Measurements from ENCODE around the gene HPCAL1.

Gene HPCAL1

DNA sequence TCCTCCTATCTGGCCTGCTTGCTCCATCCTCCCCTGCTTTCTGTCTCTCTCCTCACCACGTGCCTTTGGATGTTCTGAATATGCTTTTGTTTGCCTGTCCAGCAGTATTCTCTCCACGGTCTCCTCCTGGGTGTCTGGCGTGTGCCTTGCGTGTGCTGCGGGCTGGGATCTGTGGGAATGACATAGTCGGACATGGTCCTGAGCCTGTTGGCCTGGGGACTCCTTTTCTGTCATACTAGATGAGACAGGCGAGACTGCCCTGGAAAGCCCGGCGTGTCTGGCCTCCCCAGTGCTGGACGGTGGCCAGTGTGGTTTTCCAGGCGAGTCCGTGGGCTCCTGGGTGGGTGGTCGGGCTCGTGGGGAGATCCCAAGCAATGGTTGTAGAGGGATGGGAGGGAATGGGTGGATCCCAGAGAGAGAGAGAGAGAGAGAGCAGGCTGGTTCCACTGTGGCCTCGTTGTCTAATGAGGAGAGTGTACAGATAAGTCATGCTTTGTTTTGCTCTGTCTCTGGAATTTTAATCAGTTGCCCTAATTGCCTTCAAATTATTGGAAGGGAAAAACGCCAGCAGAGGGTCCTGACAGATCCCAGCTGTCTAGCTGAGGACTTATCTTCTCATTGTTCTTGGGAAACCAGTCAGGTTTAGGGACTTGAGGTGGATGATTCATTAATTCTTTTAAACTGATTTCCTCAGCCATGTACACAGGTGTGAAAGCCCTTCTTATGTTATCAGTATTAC is 58.3 kb downstream of the HPCAL1 start:
- TF ChIP-seq YY1 (IDR thresholded peaks at IDR 0.05; ENCODE audit: low read depth): no peak
- no peak for TF ChIP-seq FOXM1 (IDR thresholded peaks at IDR 0.05; ENCODE audit: borderline replicate concordance, low read depth)
- no peak for TF ChIP-seq ZBTB7A (IDR thresholded peaks at IDR 0.05; ENCODE audit: low read depth)
- TF ChIP-seq, protein P1, sequence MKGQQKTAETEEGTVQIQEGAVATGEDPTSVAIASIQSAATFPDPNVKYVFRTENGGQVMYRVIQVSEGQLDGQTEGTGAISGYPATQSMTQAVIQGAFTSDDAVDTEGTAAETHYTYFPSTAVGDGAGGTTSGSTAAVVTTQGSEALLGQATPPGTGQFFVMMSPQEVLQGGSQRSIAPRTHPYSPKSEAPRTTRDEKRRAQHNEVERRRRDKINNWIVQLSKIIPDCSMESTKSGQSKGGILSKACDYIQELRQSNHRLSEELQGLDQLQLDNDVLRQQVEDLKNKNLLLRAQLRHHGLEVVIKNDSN (IDR thresholded peaks at IDR 0.05): no peak
- no peak for TF ChIP-seq EGR1 (IDR thresholded peaks at IDR 0.05)
- TF ChIP-seq, protein P2, sequence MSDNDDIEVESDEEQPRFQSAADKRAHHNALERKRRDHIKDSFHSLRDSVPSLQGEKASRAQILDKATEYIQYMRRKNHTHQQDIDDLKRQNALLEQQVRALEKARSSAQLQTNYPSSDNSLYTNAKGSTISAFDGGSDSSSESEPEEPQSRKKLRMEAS (IDR thresholded peaks at IDR 0.05): no peak

DNA sequence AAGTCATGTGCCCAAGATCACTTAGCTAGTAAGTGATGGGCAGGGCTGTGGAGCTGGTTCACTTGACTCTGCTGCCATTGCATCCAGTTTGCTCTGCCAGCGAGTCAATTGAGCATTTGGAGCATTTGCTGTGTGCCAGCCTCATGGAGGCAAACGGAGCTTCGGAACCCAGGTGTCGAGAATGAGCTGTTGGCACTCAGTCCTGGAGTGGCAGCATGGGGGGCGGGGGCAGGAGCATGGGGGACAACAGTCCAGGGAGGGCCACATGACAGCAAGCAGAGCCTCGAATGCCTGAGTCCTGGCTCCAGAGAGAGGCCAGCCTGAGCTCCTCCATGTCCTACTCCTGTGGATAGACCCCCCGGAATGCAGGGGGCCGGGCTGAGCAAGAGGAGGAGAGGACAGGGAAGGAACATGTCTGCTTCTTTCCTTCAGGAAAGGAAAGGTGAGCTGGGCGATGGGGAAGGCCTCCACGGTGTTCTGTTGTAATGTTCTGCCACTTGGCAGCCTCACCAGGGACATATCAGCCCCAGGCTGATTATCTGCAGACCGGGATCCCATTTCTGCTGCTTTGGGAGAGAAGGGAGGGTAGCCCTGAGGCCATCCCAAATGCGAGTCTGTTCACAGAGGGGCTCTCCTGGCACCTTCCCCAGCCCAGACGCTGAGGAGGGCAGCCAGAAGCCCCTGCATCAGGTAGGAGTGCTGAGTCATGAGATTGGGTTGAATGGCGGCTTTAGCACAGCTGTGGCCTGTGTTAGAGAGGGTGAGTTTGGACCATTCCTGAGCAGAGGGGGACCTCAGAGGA is 59.6 kb downstream of the HPCAL1 start:
- TF ChIP-seq RAD21 (IDR thresholded peaks at IDR 0.05; ENCODE audit: low read depth) (no peak), EP300 (IDR thresholded peaks at IDR 0.05; ENCODE audit: borderline replicate concordance) (no peak), ZBTB7A (IDR thresholded peaks at IDR 0.05; ENCODE audit: low read depth) (no peak), TAF1 (IDR thresholded peaks at IDR 0.05; ENCODE audit: low read depth) (no peak), EGR1 (IDR thresholded peaks at IDR 0.05) (no peak)

DNA sequence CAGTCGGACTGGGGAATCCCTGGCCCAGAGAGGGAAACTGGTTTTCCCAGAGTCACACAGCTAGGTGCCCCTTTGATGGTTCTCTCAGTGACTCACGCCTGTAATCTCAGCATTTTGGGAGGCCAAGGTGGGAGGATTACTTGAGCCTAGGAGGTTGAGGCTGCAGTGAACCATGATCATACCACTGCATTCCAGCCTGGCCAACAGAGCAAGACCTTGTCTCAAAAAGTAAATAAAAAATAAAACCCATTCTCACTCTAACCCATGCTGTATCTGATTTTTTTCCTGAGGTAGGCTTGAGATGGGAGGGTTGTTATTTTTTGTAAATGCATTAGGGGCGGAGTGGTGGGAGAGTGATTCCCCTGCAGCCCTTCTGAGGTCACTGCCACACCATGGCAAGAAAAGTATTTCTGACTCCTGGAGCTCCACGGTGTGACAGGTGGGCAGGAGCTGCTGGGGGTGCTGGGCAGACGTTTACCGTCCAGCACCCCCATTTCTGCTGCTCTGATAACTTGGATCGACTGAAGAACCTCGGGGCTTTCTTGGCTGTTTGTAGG is 60.3 kb downstream of the HPCAL1 start:
- no peak for TF ChIP-seq CREB1 (IDR thresholded peaks at IDR 0.05; ENCODE audit: low read depth)
- no peak for TF ChIP-seq YY1 (IDR thresholded peaks at IDR 0.05; ENCODE audit: low read depth)
- TF ChIP-seq, protein P3, sequence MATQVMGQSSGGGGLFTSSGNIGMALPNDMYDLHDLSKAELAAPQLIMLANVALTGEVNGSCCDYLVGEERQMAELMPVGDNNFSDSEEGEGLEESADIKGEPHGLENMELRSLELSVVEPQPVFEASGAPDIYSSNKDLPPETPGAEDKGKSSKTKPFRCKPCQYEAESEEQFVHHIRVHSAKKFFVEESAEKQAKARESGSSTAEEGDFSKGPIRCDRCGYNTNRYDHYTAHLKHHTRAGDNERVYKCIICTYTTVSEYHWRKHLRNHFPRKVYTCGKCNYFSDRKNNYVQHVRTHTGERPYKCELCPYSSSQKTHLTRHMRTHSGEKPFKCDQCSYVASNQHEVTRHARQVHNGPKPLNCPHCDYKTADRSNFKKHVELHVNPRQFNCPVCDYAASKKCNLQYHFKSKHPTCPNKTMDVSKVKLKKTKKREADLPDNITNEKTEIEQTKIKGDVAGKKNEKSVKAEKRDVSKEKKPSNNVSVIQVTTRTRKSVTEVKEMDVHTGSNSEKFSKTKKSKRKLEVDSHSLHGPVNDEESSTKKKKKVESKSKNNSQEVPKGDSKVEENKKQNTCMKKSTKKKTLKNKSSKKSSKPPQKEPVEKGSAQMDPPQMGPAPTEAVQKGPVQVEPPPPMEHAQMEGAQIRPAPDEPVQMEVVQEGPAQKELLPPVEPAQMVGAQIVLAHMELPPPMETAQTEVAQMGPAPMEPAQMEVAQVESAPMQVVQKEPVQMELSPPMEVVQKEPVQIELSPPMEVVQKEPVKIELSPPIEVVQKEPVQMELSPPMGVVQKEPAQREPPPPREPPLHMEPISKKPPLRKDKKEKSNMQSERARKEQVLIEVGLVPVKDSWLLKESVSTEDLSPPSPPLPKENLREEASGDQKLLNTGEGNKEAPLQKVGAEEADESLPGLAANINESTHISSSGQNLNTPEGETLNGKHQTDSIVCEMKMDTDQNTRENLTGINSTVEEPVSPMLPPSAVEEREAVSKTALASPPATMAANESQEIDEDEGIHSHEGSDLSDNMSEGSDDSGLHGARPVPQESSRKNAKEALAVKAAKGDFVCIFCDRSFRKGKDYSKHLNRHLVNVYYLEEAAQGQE (IDR thresholded peaks at IDR 0.05; ENCODE audit: low read depth): no peak
- no peak for TF ChIP-seq TCF12 (IDR thresholded peaks at IDR 0.05; ENCODE audit: low read depth)
- TF ChIP-seq RAD21 (IDR thresholded peaks at IDR 0.05; ENCODE audit: low read depth): no peak
- no peak for TF ChIP-seq FOXM1 (IDR thresholded peaks at IDR 0.05; ENCODE audit: borderline replicate concordance, low read depth)
- TF ChIP-seq EP300 (IDR thresholded peaks at IDR 0.05; ENCODE audit: borderline replicate concordance): no peak
- TF ChIP-seq TAF1 (IDR thresholded peaks at IDR 0.05; ENCODE audit: low read depth): no peak

DNA sequence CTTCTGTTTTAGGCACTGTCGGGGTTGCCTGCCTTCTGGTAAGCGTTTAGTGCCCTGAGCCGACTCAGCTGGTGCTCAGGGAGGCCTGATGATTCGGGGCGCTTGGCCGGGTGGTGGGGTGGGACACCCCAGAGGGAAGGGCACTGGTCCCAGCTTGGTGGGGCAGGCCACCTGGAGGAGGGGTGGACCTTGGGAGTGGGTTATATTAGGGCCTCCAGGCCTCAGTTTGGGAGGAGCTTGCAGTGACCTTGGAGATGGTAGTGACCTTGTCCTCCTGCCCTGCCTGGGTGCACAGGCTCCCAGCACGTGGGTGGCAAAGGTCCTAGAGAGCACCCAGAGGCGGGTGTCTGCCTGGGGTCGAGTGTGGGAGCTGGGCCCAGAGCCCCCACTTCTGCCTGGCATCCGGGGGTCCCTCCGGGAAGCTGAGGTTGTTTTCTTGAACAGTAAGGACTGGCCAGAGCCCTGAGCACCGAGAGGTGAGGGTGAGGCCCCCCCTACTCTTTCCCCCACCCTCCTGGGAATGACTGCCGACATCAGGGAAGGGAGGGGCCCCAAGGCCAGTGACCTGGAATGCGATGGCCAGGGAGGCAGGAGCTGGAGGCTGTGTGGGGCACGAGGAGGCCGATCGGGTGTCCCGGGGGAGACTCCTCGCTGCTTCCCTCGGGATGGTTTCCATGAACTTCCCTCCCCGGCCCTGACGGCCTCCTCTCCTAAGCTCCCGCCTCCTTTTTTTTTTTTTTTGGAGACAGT is 61.3 kb downstream of the HPCAL1 start:
- TF ChIP-seq TCF12 (IDR thresholded peaks at IDR 0.05; ENCODE audit: low read depth) (no peak), YY1 (IDR thresholded peaks at IDR 0.05; ENCODE audit: low read depth) (no peak), CREB1 (IDR thresholded peaks at IDR 0.05; ENCODE audit: low read depth) (no peak), RAD21 (IDR thresholded peaks at IDR 0.05; ENCODE audit: low read depth) (no peak), EGR1 (IDR thresholded peaks at IDR 0.05) (no peak), NFIC (IDR thresholded peaks at IDR 0.05) (no peak), TAF1 (IDR thresholded peaks at IDR 0.05; ENCODE audit: low read depth) (no peak), ZBTB7A (IDR thresholded peaks at IDR 0.05; ENCODE audit: low read depth) (no peak)
- TF ChIP-seq, protein P1 (IDR thresholded peaks at IDR 0.05): no peak
- TF ChIP-seq, protein P2 (IDR thresholded peaks at IDR 0.05): no peak
- TF ChIP-seq, protein P3 (IDR thresholded peaks at IDR 0.05; ENCODE audit: low read depth): no peak

DNA sequence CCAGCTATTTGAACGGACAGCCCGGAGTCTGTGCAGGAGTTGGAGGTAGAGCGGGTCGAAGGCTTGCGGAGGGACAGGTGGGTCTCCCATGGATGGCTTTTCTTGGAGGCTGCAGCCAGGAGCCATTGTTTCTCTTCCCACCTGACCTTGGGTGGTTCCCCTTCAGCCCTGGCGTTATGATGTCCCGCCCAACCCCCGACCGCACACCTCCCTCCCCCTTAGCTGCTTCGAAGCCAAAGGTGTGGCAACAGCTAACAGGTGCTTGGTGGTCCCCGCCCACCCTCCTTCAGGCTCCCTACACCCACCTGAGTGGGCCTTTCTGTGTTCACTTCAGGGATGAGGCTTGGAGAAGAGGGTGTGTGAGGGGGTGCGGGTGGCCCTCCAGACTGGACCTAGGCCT is 62.7 kb downstream of the HPCAL1 start:
- TF ChIP-seq EP300 (IDR thresholded peaks at IDR 0.05; ENCODE audit: borderline replicate concordance) (no peak), NFIC (IDR thresholded peaks at IDR 0.05) (no peak), RAD21 (IDR thresholded peaks at IDR 0.05; ENCODE audit: low read depth) (no peak), YY1 (IDR thresholded peaks at IDR 0.05; ENCODE audit: low read depth) (no peak), EGR1 (IDR thresholded peaks at IDR 0.05) (no peak), TEAD4 (IDR thresholded peaks at IDR 0.05) (no peak)
